ENCODE data around the gene BYSL. TPM values are rescaled to one million over a fixed set of nuclear protein-coding genes. Genes with fewer than 3 reads are reported as not detected.

The BYSL gene
- total and polyA plus RNA-seq, 9 of the 15 experiments (the other 6 are each of a cell fraction or from before 2014, with no cell fraction given) = 22.2 to 92.3 (median 53.4) TPM

DNA sequence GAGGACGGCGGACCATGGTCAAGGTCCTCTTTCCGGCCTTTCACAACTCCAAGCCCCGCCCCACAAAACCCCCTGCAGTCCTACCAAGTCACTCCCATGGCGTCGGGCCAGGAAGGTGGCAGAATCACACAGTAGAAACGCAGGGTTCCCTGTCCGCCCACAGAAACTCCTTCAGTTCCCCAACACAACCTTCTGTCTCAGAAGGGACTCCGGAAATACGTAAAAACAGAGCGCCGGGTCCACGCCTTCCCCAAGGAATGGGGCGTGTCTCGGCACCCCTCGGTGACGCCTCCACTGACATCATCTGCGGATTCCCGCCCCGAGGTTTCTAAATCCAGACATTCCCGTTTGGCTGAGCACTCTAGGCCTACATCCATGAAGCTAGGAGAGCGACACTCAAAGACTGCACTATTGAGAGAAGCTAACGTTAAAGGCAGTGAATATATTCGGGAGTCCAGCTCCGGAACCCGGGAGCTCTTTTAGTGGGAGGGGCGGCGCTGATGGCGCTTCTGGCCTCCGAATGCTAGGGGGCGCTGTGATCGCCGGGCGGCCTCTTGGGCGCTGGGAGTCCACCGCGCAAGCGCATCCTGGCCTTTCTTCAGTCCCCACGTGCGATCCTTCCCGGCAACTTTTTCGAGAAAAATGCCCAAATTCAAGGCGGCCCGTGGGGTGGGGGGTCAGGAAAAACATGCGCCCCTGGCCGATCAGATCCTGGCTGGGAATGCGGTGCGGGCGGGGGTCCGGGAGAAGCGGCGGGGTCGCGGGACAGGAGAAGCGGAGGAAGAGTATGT, at the start of gene BYSL, which contains the start of gene MED20 (continued):
- TF ChIP-seq, protein P1, sequence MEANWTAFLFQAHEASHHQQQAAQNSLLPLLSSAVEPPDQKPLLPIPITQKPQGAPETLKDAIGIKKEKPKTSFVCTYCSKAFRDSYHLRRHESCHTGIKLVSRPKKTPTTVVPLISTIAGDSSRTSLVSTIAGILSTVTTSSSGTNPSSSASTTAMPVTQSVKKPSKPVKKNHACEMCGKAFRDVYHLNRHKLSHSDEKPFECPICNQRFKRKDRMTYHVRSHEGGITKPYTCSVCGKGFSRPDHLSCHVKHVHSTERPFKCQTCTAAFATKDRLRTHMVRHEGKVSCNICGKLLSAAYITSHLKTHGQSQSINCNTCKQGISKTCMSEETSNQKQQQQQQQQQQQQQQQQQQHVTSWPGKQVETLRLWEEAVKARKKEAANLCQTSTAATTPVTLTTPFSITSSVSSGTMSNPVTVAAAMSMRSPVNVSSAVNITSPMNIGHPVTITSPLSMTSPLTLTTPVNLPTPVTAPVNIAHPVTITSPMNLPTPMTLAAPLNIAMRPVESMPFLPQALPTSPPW (CRISPR knock-in tag; IDR thresholded peaks at IDR 0.05) = peak; percentile 67; the same call in 1 of the 2 replicates
- TF ChIP-seq, protein P2, sequence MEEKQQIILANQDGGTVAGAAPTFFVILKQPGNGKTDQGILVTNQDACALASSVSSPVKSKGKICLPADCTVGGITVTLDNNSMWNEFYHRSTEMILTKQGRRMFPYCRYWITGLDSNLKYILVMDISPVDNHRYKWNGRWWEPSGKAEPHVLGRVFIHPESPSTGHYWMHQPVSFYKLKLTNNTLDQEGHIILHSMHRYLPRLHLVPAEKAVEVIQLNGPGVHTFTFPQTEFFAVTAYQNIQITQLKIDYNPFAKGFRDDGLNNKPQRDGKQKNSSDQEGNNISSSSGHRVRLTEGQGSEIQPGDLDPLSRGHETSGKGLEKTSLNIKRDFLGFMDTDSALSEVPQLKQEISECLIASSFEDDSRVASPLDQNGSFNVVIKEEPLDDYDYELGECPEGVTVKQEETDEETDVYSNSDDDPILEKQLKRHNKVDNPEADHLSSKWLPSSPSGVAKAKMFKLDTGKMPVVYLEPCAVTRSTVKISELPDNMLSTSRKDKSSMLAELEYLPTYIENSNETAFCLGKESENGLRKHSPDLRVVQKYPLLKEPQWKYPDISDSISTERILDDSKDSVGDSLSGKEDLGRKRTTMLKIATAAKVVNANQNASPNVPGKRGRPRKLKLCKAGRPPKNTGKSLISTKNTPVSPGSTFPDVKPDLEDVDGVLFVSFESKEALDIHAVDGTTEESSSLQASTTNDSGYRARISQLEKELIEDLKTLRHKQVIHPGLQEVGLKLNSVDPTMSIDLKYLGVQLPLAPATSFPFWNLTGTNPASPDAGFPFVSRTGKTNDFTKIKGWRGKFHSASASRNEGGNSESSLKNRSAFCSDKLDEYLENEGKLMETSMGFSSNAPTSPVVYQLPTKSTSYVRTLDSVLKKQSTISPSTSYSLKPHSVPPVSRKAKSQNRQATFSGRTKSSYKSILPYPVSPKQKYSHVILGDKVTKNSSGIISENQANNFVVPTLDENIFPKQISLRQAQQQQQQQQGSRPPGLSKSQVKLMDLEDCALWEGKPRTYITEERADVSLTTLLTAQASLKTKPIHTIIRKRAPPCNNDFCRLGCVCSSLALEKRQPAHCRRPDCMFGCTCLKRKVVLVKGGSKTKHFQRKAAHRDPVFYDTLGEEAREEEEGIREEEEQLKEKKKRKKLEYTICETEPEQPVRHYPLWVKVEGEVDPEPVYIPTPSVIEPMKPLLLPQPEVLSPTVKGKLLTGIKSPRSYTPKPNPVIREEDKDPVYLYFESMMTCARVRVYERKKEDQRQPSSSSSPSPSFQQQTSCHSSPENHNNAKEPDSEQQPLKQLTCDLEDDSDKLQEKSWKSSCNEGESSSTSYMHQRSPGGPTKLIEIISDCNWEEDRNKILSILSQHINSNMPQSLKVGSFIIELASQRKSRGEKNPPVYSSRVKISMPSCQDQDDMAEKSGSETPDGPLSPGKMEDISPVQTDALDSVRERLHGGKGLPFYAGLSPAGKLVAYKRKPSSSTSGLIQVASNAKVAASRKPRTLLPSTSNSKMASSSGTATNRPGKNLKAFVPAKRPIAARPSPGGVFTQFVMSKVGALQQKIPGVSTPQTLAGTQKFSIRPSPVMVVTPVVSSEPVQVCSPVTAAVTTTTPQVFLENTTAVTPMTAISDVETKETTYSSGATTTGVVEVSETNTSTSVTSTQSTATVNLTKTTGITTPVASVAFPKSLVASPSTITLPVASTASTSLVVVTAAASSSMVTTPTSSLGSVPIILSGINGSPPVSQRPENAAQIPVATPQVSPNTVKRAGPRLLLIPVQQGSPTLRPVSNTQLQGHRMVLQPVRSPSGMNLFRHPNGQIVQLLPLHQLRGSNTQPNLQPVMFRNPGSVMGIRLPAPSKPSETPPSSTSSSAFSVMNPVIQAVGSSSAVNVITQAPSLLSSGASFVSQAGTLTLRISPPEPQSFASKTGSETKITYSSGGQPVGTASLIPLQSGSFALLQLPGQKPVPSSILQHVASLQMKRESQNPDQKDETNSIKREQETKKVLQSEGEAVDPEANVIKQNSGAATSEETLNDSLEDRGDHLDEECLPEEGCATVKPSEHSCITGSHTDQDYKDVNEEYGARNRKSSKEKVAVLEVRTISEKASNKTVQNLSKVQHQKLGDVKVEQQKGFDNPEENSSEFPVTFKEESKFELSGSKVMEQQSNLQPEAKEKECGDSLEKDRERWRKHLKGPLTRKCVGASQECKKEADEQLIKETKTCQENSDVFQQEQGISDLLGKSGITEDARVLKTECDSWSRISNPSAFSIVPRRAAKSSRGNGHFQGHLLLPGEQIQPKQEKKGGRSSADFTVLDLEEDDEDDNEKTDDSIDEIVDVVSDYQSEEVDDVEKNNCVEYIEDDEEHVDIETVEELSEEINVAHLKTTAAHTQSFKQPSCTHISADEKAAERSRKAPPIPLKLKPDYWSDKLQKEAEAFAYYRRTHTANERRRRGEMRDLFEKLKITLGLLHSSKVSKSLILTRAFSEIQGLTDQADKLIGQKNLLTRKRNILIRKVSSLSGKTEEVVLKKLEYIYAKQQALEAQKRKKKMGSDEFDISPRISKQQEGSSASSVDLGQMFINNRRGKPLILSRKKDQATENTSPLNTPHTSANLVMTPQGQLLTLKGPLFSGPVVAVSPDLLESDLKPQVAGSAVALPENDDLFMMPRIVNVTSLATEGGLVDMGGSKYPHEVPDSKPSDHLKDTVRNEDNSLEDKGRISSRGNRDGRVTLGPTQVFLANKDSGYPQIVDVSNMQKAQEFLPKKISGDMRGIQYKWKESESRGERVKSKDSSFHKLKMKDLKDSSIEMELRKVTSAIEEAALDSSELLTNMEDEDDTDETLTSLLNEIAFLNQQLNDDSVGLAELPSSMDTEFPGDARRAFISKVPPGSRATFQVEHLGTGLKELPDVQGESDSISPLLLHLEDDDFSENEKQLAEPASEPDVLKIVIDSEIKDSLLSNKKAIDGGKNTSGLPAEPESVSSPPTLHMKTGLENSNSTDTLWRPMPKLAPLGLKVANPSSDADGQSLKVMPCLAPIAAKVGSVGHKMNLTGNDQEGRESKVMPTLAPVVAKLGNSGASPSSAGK (IDR thresholded peaks at IDR 0.05) = peak; percentile 87
- TF ChIP-seq ZNF551 (CRISPR knock-in tag; IDR thresholded peaks at IDR 0.05) = no peak
- TF ChIP-seq, protein P3, sequence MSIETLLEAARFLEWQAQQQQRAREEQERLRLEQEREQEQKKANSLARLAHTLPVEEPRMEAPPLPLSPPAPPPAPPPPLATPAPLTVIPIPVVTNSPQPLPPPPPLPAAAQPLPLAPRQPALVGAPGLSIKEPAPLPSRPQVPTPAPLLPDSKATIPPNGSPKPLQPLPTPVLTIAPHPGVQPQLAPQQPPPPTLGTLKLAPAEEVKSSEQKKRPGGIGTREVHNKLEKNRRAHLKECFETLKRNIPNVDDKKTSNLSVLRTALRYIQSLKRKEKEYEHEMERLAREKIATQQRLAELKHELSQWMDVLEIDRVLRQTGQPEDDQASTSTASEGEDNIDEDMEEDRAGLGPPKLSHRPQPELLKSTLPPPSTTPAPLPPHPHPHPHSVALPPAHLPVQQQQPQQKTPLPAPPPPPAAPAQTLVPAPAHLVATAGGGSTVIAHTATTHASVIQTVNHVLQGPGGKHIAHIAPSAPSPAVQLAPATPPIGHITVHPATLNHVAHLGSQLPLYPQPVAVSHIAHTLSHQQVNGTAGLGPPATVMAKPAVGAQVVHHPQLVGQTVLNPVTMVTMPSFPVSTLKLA (conservative IDR thresholded peaks at IDR 0.05) = peak; percentile 98 to 99
- no peak for TF ChIP-seq ZNF57 (CRISPR knock-in tag; IDR thresholded peaks at IDR 0.05)
- TF ChIP-seq ZNF644 (tag; IDR thresholded peaks at IDR 0.05; ENCODE audit: low read depth) = peak; percentile 16; the same call in 1 of the 2 replicates
- TF ChIP-seq ZC3H11A (IDR thresholded peaks at IDR 0.05; ENCODE audit: low read depth, low read length) = no peak; the same call in 1 of the 2 replicates
